Body of pancreas (tissue), 4 donors: ENCODE results near the gene BSPRY.

Experiments
- POLR2A ChIP-seq, 3 donors: fragments of 450-650 bp; IDR thresholded peaks; one replicate each; pipeline ENCODE4 v1.6.1; 2016; ENCODE audit warnings: antibody characterized with exemption in 3 of 3, mild to moderate bottlenecking in 2 of 3
- TF ChIP-seq, protein P1 (sequence below), 7 experiments: fragments of 450-650 bp in 4 of 7; fragments of 200-600 bp in 3 of 7; sonication (generic) in 3 of 7; IDR thresholded peaks; one replicate each; pipeline ENCODE4 v1.5.1; 2016 to 2019; ENCODE audit warnings: antibody characterized with exemption in 7 of 7

DNA sequence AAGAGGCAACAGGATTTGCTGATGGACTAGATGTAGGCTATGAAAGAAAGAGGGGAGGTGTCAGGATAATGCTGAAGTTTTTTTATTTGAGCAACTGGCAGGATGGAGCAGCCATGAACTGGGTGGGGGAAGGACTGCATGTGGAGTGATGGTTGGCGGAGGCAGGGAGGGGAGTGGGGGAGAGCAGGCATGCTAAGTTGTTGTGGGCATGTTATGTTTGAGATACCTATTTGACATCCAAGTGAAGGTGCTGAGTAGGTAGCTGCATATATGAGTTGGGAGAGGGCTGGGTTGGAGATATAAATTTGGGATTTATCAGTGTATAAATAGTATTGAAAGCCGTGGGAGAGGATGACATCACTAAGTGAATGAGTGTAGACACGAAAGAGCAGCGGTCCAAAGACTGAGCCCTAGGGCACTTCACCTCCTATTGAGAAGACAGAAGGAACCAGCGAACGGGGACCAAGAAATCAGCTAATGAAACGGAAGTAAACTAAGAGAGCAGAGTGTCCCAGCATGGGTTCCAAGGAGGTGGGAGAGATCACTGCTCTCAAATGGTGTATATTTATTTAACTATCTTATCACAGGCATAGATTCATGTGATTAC is 7.4 kb downstream of the BSPRY start:
- TF ChIP-seq, protein P1, sequence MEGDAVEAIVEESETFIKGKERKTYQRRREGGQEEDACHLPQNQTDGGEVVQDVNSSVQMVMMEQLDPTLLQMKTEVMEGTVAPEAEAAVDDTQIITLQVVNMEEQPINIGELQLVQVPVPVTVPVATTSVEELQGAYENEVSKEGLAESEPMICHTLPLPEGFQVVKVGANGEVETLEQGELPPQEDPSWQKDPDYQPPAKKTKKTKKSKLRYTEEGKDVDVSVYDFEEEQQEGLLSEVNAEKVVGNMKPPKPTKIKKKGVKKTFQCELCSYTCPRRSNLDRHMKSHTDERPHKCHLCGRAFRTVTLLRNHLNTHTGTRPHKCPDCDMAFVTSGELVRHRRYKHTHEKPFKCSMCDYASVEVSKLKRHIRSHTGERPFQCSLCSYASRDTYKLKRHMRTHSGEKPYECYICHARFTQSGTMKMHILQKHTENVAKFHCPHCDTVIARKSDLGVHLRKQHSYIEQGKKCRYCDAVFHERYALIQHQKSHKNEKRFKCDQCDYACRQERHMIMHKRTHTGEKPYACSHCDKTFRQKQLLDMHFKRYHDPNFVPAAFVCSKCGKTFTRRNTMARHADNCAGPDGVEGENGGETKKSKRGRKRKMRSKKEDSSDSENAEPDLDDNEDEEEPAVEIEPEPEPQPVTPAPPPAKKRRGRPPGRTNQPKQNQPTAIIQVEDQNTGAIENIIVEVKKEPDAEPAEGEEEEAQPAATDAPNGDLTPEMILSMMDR (IDR thresholded peaks at IDR 0.05): no peak
- no peak for TF ChIP-seq POLR2A (IDR thresholded peaks at IDR 0.05)
